Measurements from ENCODE around the gene EVL.
"Not testable (repeated sequence)": the region's sequence is repeated elsewhere in the genome, so short reads cannot be mapped to it uniquely, and the experiment has no call there.

- not testable (repeated sequence) for TF ChIP-seq TOX (CRISPR knock-in tag; IDR thresholded peaks at IDR 0.05; ENCODE audit: borderline replicate concordance); ISL1 (CRISPR knock-in tag; IDR thresholded peaks at IDR 0.05); PATZ1 (CRISPR knock-in tag; IDR thresholded peaks at IDR 0.05; ENCODE audit: borderline replicate concordance); ARNTL (CRISPR knock-in tag; IDR thresholded peaks at IDR 0.05; ENCODE audit: borderline replicate concordance, low read depth); CSRNP3 (CRISPR knock-in tag; IDR thresholded peaks at IDR 0.05); OSR1 (CRISPR knock-in tag; IDR thresholded peaks at IDR 0.05); TSHZ2 (CRISPR knock-in tag; IDR thresholded peaks at IDR 0.05); CSDC2 (CRISPR knock-in tag; IDR thresholded peaks at IDR 0.05); TCF4 (CRISPR knock-in tag; IDR thresholded peaks at IDR 0.05; ENCODE audit: borderline replicate concordance); ZFP3 (CRISPR knock-in tag; IDR thresholded peaks at IDR 0.05)
Observed at GRCh38 chr14:100030006-100030405, 35.2 kb upstream of the EVL start.

Measured in SK-N-SH treated with all-trans-retinoic acid at 6 μM for 48 hours (cell line).